ENCODE data around the gene LZTR1.
"Not testable (repeated sequence)": the region's sequence is repeated elsewhere in the genome, so short reads cannot be mapped to it uniquely, and the experiment has no call there.

DNA sequence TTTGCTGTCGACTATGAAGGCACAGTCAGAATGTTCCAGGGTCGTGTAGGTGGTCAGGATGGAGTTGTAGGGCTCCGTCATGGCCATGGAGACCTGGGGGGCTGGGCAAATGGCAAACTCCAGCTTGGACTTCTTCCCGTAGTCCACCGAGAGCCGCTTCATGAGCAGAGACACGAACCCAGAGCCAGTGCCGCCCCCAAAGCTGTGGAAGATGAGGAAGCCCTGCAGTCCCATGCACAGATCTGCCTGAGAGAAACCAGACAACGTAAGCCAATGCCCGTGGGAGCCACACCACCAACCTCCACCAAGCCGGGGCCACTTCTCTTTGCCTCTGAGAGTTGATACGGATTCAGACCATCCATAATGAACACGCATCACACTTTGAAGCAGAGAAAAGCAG lies 27.1 kb downstream of the LZTR1 start:
- TF ChIP-seq, protein P1, sequence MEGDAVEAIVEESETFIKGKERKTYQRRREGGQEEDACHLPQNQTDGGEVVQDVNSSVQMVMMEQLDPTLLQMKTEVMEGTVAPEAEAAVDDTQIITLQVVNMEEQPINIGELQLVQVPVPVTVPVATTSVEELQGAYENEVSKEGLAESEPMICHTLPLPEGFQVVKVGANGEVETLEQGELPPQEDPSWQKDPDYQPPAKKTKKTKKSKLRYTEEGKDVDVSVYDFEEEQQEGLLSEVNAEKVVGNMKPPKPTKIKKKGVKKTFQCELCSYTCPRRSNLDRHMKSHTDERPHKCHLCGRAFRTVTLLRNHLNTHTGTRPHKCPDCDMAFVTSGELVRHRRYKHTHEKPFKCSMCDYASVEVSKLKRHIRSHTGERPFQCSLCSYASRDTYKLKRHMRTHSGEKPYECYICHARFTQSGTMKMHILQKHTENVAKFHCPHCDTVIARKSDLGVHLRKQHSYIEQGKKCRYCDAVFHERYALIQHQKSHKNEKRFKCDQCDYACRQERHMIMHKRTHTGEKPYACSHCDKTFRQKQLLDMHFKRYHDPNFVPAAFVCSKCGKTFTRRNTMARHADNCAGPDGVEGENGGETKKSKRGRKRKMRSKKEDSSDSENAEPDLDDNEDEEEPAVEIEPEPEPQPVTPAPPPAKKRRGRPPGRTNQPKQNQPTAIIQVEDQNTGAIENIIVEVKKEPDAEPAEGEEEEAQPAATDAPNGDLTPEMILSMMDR (IDR thresholded peaks at IDR 0.05), result not testable (repeated sequence)
- TF ChIP-seq POLR2A (IDR thresholded peaks at IDR 0.05), result not testable (repeated sequence)

All from heart left ventricle (tissue), 13 donors.